Hepatic stellate cell (primary cell): Measurements from ENCODE around the gene MSLN.

Source experiments
- DNase-seq: peaks from one replicate; pipeline ENCODE4 v3.0.0; 2011; ENCODE audit warnings: low spot score

Gene MSLN

DNA sequence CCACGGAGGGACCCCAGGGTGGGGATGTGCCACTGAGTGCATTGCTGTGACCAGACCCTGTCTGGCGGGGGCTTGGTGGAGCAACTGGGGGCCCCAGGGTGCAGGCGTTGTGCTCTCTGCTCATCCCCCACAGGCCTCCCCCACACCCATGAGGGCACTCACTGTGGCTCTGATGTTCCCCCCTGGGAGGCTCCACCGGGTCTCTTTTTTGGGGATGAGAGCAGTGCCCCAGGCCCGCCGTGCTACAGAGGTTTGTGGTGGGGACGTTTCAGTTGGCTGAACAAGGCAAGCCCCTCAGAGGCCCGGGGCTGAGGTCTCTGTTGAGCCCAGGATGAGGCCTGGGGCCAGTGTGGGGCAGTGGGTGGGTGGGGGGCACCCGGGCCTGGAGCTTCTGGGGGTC lies 36.8 kb upstream of the MSLN start:
- DNase-seq = no peak

DNA sequence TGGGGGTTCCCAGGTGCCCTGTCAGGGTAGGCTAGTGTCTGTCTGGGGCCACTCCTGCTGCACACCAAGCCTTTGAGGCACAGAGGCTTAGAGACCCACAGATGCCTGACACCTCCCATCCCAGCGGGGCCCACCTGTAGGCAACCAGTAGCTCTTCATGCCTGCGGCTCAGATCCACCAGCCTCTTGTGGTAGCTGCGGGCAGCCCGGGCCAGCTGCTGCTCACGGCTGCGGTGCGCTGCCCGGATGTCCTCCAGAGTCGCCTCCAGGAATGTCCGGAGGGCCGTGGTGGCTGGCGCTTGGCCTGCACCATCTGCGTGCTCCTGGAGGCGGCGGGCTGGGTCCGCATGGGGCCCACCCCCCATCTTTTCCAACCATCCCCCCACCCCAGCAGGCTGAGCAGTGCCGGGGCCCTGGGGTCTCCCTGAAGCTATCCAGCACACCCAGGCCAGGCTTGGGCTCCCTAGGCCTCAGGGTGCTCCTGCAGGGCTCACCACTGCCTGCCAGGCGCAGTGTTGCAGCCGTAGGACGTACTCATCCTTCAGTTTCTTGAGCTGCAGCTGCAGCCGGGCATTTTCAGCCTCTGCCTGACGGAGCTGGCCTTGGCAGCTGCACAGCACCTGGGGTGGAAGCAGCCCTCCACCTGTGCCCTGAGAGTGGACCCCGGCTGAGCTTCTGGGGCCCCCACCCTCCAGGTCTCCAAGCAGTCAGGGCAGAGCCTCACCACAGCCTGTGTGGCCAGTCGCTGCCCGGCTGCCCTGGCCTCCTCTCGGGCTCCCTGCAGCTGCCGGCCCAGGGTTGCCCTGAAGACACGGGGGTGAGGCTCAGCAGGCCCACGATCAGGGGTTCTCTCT lies 36.1 kb upstream of the MSLN start:
- DNase-seq = no peak

DNA sequence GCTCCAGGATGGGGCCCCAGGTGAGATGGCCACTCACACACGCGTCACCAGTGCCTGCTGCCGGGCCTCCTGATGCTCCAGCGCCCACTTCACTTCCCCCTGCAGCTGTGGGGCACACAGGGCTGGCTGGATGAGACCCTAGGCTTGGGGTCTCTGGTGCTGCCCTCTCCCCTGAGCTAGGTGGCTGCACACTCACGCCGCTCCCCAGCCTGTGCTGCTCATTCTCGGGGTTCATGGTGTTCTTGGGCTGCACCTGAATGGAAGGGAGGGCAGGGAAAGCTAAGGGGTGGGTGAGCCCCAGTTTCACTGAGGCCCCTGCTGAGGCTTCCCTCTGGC lies 35.5 kb upstream of the MSLN start:
- no peak for DNase-seq

DNA sequence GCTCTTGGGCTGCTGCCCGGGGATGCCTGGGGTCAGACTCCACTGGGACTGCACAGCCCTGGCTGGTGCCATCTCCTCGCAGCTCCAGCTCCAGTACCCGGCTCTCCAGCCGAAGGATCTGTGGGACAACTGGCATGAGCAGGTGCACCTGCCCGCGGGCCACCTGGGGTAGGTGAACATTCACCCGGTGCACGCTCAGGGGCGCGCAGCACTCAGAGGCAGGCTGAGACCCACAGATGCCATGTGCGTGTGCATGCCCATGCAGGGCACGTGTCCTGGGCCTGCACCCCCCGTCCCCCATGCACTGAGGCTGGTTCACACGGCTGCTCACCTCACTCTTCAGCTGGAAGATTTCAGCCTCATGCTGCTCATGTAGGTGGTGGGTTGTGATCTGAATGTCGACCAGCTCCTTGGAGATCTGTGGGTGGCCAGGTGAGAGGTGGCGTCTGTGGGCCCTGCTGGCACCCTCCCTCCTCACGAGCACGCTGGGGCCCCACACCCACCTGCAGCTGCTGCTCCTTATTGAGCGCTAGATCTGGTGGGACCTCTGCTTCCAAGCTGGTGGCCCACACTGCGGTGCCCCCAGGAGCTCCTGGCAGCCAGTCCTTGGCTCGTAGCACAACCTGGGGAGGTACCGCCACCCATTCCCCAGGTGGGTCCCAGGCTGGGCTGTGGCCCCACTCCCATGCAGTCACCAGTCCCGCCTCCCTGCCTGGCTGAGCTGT lies 34.9 kb upstream of the MSLN start:
- no peak for DNase-seq

DNA sequence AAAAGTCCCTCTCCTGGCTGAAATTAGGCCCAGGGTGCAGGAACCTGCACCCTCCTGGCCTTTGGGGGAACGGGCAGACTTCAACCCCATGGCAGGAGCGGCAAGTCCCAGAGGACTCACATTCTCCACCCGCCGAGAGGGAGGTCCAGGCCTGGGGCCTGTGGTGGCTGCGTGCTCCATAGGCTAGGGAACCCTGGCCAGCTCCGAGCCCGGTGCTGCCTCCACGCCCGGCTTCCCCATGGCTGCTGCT lies 34.4 kb upstream of the MSLN start:
- no peak for DNase-seq

DNA sequence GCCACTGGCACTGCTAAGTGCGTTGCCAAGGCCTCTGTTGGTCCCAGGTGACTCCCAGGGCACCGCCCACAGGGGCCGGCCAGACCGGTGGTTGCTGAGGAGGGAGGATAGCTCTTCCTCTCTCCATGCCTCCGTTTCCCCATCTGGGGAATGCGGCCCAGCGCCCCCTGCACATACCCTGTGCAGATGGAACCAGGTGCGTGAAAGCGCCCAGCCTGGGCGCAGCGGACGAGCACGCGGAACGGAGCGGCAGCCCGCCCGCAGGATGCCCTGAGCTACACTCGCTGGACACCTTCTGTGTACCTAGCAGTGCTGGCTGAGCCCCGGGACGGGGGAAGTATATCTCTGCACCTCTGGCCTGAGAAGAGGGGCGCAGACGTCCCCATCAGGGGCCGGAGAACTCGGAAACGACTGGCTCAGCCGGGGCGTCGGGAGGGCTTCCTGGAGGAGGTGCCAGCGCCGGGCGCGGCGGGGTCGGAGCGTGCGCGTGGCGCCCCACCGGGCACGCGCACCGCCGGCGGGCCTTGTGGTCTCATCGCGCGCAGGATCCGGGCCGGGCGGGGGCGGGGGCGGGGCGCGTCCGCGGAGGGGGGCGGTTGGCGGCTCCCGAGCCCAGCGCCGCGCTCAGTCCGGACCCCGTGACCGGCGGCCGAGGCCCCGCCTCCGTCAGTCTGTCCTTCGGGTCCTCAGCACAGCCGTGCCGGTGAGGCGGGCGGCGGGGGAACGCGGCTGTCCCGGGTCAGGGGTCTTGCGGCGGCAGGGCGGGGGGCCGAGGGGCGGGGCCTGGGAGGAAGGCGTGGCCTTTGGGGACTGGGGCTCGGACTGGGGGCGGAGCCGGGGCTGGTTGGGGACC lies 33.9 kb upstream of the MSLN start, which contains the start of the genes CCDC78 and HAGHL:
Gene CCDC78 (minus strand): TSS at position 6 of the 853 bp plus-strand sequence. CDS start 76 bp downstream, outside the sequence.
Gene HAGHL (plus strand): TSS at position 669 of the 853 bp plus-strand sequence. CDS start 404 bp downstream, outside the sequence.
- DNase-seq = no peak

DNA sequence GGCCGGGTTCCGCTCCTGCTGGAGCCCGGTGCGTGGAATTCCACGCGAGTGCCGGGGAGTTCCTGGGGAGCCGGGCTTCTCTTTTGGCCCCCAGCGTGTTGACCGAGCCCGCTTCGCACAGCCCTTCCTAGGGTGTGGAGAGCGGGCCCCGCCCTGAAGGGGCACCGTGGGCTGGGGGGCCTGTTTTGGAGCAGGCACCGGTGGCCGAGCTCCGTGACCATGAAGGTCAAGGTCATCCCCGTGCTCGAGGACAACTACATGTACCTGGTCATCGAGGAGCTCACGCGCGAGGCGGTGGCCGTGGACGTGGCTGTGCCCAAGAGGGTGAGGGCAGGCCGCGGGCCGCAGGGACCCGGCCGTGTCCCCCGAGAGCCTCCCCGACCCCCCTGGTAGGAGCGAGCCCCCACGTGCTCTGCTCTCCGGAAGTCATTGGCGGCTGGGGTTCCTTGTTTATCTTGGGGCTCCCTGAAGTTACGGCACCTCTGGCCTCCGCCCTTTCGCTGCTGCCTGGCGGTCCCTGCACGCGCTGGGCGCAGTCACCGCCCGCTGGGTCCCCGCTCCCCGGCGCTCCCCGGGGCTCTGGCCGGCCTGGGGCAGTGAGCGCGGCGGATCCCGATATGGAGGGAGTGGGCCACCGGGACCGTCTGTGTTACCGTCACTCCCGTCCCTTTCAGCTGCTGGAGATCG lies 33.1 kb upstream of the MSLN start:
- no peak for DNase-seq

DNA sequence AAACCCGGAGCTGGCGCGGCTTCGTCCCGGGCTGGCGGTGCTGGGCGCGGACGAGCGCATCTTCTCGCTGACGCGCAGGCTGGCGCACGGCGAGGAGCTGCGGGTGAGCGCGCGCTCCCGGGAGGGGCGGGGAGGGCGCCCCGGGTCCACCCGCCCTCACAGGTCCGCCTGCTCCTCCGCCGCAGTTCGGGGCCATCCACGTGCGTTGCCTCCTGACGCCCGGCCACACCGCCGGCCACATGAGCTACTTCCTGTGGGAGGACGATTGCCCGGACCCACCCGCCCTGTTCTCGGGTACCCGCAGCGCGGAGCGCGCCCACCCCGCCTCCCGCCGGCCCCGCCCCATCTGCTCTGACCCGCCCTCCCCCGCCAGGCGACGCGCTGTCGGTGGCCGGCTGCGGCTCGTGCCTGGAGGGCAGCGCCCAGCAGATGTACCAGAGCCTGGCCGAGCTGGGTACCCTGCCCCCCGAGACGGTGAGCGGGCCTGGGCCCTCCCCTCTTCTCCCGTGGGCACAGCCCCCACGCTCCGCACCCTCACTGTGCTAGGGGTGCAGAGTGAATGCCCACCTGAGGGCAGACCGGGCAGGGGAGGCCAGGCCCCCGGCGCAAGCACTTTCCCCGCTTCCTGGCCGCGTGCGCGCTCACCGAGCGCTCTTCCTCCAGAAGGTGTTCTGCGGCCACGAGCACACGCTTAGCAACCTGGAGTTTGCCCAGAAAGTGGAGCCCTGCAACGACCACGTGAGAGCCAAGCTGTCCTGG lies 32.2 kb upstream of the MSLN start:
- DNase-seq = peak; percentile 86

DNA sequence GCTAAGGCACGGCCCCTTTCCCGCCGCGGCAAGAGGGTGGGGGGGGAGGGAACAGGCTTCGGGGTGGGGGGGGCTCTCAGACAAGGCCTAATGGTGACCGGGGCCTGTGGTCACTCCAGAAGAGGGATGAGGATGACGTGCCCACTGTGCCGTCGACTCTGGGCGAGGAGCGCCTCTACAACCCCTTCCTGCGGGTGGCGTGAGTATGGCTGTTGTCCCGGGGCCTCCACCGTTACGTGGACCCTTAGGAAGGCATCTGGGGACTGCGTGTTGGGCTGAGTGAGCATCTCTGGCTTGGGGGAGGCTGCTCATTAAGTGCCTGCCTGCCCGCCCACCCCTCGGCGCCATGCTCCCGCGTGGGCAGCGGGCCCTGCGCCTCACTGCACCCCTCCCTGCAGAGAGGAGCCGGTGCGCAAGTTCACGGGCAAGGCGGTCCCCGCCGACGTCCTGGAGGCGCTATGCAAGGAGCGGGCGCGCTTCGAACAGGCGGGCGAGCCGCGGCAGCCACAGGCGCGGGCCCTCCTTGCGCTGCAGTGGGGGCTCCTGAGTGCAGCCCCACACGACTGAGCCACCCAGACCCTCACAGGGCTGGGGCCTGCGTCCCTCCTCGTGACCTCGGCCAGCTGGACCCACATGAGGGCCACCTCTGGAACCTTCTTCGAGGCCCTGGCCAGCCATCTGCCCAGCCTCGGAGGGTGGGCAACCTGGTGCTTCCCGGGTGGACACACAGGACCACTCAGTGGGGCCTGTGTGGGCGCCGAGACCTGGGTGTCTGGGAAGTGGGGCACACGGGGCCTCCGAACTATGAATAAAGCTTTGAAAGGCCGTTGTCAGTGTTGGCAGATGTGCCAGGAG lies 31.4 kb upstream of the MSLN start:
- DNase-seq = no peak

DNA sequence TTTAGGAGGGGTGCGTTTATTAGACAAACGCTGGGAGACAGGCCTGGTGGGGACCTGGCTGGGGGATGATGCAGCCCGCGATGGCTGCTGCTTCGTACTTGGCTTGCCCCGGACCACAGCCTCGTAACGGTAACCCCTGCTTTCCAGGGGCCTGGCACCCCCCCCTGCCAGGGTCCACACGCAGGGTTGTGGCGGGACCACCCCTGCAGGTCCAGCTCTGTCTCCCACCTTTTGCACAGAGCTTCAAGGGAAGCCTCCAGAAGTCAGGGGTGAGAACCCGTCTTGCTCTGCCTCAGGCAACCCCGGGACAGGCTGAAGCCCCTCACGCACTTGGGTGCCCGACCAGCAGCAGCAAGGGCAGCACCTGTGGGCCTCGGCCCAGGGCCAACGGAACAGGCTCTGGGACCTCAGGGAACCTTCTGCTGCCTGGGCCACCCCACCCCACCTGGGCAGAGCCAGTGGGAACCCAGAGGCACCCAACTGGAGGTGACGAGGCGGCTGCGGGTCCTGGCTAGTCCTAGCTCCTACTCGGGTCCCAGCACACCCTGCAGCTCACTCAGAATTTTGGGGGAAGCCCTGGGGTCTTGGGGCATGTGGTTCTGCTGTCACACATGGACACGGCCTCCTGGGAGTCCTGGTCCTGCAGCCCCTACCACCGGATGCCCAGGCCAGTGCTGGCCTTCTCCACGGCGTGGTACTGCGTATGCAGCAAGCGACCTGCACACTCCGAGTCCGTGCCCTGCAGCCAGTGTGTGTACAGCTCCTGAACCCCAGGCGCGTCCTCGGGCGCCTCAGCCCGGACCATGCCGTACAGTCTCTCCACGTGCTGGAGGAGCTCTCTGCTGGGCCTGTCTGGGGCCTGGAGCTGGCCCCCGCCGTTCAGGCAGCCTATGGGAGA lies 30.5 kb upstream of the MSLN start:
- no peak for DNase-seq

DNA sequence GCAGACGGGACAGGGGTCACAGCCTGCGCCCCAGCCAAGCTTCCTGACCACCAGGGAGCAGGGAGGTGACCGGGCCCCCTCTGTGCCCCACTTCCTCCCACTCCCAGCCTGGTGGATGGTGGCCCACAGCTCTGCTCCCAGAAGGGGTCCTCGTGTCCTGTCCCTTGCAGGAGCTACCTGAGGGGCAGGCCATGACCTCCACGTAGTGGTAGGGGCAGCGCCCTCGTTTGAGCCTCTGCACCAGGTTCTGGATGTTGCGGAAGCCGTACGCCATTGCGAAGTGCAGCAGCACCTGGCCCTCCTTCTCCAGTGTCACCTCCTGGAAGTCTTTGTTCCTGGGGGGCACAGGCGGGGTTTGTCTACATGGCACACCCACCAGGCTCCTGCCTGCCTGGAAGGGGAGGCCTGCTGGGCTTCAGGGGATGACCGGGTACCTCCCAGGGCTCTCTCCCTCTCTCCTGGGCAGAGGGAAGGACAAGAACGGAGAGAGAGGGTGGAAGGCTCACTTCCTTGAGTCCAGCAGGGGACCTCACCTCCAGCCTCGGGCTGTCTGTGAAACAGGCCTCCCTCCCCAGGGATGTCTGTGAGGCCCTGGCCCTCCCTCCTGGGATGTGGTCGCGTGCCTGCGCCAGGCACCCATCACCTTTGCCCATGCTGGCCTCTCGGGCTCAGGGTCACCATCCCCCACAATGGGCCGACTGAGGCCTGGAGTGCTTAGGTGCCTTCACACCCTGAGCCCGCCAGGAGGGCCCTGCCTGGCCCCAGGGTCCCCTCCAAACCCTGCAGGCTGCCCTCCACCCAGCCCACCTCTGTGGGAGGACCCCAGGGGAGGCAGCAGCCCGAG lies 29.6 kb upstream of the MSLN start:
- DNase-seq = no peak

DNA sequence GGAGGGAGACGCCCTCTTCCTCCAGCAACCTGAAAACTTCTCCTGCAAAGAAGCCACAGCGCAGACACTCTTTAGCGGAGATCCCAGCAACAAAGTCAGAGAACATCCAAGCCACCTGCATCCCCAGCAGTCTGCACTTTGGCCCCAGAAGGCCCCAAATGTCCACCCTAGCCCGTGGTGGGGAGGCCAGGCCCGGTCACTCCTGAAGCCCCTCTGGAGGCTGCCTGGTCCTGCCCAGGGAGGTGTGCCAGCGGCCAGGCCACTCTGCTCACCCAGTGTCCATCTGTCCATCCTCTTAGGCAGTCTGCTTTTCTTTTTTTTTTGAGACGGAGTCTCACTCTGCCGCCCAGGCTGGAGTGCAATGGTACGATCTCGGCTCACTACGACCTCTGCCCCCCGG lies 28.2 kb upstream of the MSLN start:
- DNase-seq = no peak

DNA sequence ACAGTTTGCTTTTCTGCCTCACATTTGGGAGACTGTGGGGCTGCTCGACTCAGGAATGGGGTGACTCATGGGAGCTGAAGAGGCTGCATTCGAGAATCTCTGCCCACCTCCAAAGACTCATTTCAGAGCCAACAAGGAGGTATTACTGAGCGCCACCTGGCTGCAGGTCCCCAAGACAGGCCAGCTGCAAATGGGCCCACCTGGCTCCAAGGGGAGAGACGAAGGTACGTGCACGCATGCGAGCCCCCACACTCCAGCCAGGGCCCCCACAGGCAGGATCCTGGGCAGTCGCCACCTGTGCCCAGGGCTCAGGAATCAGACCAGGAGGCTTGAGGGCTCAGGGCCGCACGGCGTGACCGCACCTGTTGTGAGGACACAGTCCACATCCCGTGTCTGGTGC lies 27.6 kb upstream of the MSLN start:
- no peak for DNase-seq

DNA sequence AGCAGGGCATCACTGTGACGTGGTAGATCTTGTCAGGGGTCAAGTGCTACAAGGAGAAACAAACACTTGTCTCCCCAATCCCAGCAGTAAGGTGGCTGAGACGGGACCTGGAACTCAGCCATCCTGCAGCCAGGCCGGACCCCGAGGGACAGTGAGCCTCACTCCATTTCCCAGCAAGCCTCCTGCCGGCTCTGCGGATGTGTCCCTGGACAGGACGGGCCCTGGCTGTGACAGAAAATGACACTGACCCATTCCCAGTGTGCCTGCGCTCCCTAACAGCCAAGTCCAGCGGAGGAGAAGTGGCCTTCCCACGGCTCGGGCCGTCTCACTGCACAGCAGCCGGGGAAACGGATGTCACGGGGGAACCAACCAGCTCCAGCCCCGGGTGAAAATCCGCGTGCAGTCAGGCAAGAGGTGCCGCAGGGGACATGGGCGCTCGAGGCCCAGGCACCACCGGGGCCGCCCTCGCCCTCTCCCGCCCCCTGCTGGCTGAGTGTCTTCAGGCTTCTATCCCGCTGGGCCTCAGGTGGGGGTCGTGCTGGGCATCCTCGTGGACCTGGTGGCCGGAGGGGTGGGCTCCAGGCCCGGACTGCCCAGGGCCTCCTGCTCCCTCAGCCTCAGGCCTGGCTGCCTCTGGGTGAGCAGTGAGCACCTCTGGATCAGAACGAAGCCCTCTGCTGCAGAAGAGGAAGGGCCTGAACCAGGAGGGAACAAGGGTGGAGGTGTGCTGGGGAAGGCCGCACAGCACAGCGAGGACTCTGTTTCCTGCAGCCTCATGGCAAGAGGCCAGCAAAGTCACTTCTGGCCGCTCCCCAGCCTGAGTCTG lies 26.9 kb upstream of the MSLN start:
- DNase-seq = no peak

DNA sequence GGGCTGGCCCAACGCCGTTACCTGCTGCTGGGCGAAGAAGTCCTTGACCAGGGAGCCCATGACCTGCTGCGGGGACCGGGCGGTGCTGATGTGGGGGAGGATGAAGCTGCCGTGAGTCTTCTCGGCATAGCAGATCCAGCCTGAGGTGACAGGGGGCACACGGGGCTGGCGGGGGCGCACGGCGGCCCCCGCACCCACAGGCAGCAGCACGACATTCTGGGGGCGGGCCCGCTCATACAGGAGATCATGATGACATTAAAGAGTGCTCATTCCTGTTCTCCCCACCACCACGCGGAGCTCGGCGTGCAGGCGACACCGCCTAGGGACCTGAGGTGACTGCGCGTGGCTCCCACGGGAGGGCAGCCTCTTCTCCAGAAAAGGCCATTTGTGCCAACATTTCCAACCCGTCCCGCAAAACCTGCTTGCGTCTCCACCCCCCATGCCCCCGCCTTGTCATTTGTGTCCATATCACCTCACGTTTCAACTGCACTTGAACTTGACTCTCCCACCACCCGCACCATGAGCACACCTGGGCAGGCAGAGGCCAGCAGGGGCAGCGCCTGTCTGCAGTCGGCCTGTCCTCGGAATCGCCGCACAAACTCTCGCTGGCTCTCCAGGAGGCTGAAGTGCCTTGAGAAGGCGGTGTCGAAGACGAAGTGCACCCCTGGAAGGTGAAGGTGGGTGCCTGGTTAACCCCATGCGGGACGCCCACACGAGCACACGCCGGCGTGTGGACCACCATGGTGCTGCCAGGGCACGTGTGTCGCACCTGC lies 26.1 kb upstream of the MSLN start:
- DNase-seq = no peak

DNA sequence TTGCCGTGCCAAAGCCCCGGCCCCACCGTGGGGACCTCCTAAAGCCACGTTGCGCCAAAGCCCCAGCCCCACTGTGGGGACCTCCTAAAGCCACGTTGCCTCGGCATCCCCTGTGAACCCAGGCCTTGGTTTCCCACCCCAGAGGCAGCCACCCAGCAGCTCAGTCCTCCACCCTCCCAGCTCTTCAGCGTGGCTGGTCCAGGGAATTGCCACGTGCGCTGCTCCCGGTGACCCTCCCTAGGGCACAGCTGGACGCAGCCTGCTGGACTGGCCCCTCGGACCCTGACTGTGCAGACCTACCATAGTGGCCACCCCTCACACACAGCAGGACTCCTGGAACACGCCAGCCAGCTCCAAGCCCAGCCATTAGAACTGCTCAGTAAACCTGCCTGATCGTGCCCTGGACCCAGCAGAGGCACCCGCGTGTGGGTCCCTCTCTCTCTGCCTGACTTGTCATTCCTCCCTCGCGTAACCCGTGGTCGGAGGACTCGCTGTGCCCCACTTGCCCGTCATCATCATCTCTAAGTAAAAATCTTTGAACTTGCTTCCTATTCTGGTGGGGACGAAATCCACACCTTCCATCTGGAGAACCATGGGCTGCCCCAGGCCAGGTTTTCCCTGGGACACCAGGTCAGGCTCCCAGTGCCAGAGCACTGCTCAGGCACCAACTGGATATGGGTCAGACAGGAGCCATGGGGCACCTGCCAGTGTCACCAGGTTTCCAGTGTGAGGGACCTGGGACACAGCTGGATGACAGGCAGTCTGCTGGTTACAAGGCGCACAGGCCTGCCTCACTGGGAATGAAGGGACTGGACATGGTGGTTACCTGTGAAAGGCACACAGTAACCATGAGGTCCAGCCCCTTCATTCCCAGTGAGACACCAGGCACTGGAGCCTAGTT lies 25.3 kb upstream of the MSLN start:
- DNase-seq = no peak
